H1 (cell line): ENCODE results near the gene C19orf25. TPM values are rescaled to one million over a fixed set of nuclear protein-coding genes. Genes with fewer than 3 reads are reported as not detected.

Experiments
- CBX8 ChIP-seq: fragments of 300-800, 300-1000 bp; sonication (generic); IDR thresholded peaks from 2 replicates; pipeline ENCODE4 v1.7.1; 2016; ENCODE audit warnings: low read depth, low read length, borderline replicate concordance
- SIN3A ChIP-seq, 2 experiments: IDR thresholded peaks in 1 of 2; conservative IDR thresholded peaks in 1 of 2; 2 replicates each; pipeline ENCODE4 v1.6.1; 2011 to 2012; ENCODE audit warnings: low read length in 2 of 2, improper control_type of control experiment in 1 of 2, low read depth in 1 of 2, mild to moderate bottlenecking in 1 of 2
- polyA plus RNA-seq, 7 experiments: library from polyadenylated mRNA; depleted of rRNA in 3 of 7; stranded (reverse) in 5 of 7; unstranded in 2 of 7; fragments of >200 nt in 5 of 7; fragments of 200-250 nt in 2 of 7; gene quantifications; 1 replicate in 5 of 7; 2 replicates in 1 of 7; 4 replicates in 1 of 7; pipeline versions ENCODE4 v1.2.1 to v1.2.3, GENCODE V29; 2011 to 2013; ENCODE audit warnings: missing spikeins in 2 of 7, mixed read lengths in 2 of 7
- total RNA-seq: library from RNA; stranded (reverse); fragmentation: NEBNext Ultra II Directional; extraction: Animal tissue kit (Norgen Biotek cat#: 25700); gene quantifications from 2 replicates; pipeline ENCODE4 v1.2.1, GENCODE V29; 2021

Gene C19orf25
- total and polyA plus RNA-seq, 2 of the 8 experiments (the other 6 are each of a cell fraction or from before 2014, with no cell fraction given), result 41.3 to 67.4 TPM

GRCh38 chr19:1491849-1492170, 12.8 kb upstream of the C19orf25 start (continued):
- TF ChIP-seq SIN3A (conservative IDR thresholded peaks at IDR 0.05 in 1 of 2, IDR thresholded peaks at IDR 0.05 in 1 of 2; ENCODE audit: low read depth in 1 of 2, low read length in 2 of 2) (no peak), CBX8 (no peak)
